Neural progenitor cell (in vitro differentiated cells): ENCODE measurements around the gene P2RY12. TPM values are rescaled to one million over a fixed set of nuclear protein-coding genes. Genes with fewer than 3 reads are reported as not detected.

Source experiments
- DNase-seq: peaks from one replicate; pipeline ENCODE4 v3.0.0-alpha.2; 2016; ENCODE audit warnings: low spot score
- H2AFZ ChIP-seq: fragments of 200-600 bp; sonication (generic); replicated peaks from 2 replicates; pipeline ENCODE4 v1.6.1; 2016; ENCODE audit warnings: antibody characterized with exemption
- H3F3A ChIP-seq: fragments of 200-600 bp; sonication (generic); 2 replicates; pipeline ENCODE4 v1.6.1; 2016; ENCODE audit warnings: antibody characterized with exemption, low read depth
- H3K27ac ChIP-seq: fragments of 200-600 bp; sonication (generic); 2 replicates; pipeline ENCODE4 v1.5.1; 2016; ENCODE audit warnings: mild to moderate bottlenecking
- H3K27me3 ChIP-seq: fragments of 200-600 bp; sonication (generic); 2 replicates; pipeline ENCODE4 v1.6.1; 2016; ENCODE audit warnings: mild to moderate bottlenecking, moderate library complexity
- H3K36me3 ChIP-seq: fragments of 200-600 bp; sonication (generic); 2 replicates; pipeline ENCODE4 v1.5.1; 2016
- H3K4me1 ChIP-seq: fragments of 200-600 bp; sonication (generic); 2 replicates; pipeline ENCODE4 v1.6.1; 2016; ENCODE audit warnings: mixed run types
- H3K4me2 ChIP-seq: fragments of 200-600 bp; sonication (generic); 2 replicates; pipeline ENCODE4 v1.6.1; 2016
- H3K4me3 ChIP-seq: fragments of 200-600 bp; sonication (generic); 2 replicates; pipeline ENCODE4 v1.5.1; 2016
- H3K79me2 ChIP-seq: fragments of 200-600 bp; sonication (generic); 2 replicates; pipeline ENCODE4 v1.6.1; 2016; ENCODE audit warnings: low read depth
- H3K9ac ChIP-seq: fragments of 200-600 bp; sonication (generic); 2 replicates; pipeline ENCODE4 v1.6.1; 2016
- H3K9me3 ChIP-seq: fragments of 200-600 bp; sonication (generic); 2 replicates; pipeline ENCODE4 v1.5.1; 2016; ENCODE audit warnings: low read depth
- H4K20me1 ChIP-seq: fragments of 200-600 bp; sonication (generic); 2 replicates; pipeline ENCODE4 v1.6.1; 2016; ENCODE audit warnings: low read depth
- H3K27ac Mint-ChIP-seq: 3 replicates; pipeline ENCODE4 v1.8.0; 2021; ENCODE audit warnings: mixed read lengths
- H3K27me3 Mint-ChIP-seq: 2 replicates; pipeline ENCODE4 v1.8.0; 2022; ENCODE audit warnings: low read depth, mild to moderate bottlenecking, inconsistent platforms, moderate library complexity, mixed read lengths; ENCODE audit not compliant: insufficient read depth
- H3K36me3 Mint-ChIP-seq: 3 replicates; pipeline ENCODE4 v1.8.0; 2021; ENCODE audit warnings: mixed read lengths
- H3K4me1 Mint-ChIP-seq: 3 replicates; pipeline ENCODE4 v1.8.0; 2021; ENCODE audit warnings: mixed read lengths
- H3K4me3 Mint-ChIP-seq: 3 replicates; pipeline ENCODE4 v1.8.0; 2021; ENCODE audit warnings: mild to moderate bottlenecking, moderate library complexity, mixed read lengths
- H3K9me3 Mint-ChIP-seq: 3 replicates; pipeline ENCODE4 v1.8.0; 2020; ENCODE audit warnings: mixed read lengths
- EZH2 ChIP-seq: fragments of 200-600 bp; sonication (generic); IDR thresholded peaks from 2 replicates; pipeline ENCODE4 v1.6.1; 2017; ENCODE audit warnings: antibody characterized with exemption, mild to moderate bottlenecking, moderate library complexity
- EZH2phosphoT487 ChIP-seq: fragments of 200-600 bp; sonication (generic); IDR thresholded peaks from 2 replicates; pipeline ENCODE4 v1.6.1; 2017; ENCODE audit warnings: antibody characterized with exemption
- total RNA-seq: library from RNA; depleted of rRNA; stranded (reverse); fragments of >200 nt; gene quantifications from 2 replicates; pipeline ENCODE4 v1.2.3, GENCODE V29; 2015; ENCODE audit warnings: low replicate concordance
- TF ChIP-seq, protein P1 (sequence below): fragments of 200-600 bp; sonication (generic); IDR thresholded peaks from 2 replicates; pipeline ENCODE4 v1.5.1; 2017; ENCODE audit warnings: antibody characterized with exemption, mild to moderate bottlenecking

Gene P2RY12
- total RNA-seq, 1 donor from 2014 or later: not detected

DNA sequence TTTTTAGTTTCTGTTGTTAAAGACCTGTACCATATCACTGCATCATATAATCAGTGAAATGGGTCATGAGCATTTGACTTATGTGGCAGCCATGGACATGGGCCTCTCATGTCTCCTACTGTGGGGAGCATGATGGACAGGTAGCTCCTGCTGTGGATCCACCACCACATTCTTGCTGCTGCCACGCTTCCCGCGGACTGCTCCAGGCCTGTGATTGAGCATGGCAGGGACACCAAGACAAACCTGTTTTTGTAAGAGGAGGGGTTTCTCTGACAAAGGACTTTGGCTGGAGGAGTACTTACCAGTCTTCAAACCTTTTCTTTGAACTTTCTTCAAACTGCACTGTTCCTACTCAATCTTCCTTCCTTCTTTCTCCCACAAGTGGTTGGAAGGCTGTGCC, 88.3 kb downstream of the P2RY12 start:
- Mint-ChIP-seq H3K4me3 (no peak overlapping the region), H3K27me3 (no peaks in the 10 kb centered on the region), H3K36me3 (no peaks in the 10 kb centered on the region), H3K4me1 (peaks cover 3% of the 10 kb centered on the region), H3K27ac (no peak overlapping the region), H3K9me3 (no peaks in the 10 kb centered on the region)
- no peak overlapping the region for H3K4me2 ChIP-seq
- no peak overlapping the region for H3K4me3 ChIP-seq
- H3K4me1 ChIP-seq: no peaks in the 10 kb centered on the region
- H3K9ac ChIP-seq: no peak overlapping the region
- no peak overlapping the region for H3K27ac ChIP-seq
- TF ChIP-seq, protein P1, sequence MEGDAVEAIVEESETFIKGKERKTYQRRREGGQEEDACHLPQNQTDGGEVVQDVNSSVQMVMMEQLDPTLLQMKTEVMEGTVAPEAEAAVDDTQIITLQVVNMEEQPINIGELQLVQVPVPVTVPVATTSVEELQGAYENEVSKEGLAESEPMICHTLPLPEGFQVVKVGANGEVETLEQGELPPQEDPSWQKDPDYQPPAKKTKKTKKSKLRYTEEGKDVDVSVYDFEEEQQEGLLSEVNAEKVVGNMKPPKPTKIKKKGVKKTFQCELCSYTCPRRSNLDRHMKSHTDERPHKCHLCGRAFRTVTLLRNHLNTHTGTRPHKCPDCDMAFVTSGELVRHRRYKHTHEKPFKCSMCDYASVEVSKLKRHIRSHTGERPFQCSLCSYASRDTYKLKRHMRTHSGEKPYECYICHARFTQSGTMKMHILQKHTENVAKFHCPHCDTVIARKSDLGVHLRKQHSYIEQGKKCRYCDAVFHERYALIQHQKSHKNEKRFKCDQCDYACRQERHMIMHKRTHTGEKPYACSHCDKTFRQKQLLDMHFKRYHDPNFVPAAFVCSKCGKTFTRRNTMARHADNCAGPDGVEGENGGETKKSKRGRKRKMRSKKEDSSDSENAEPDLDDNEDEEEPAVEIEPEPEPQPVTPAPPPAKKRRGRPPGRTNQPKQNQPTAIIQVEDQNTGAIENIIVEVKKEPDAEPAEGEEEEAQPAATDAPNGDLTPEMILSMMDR: no peak
- no peak for TF ChIP-seq EZH2phosphoT487
- no peaks in the 10 kb centered on the region for H3K79me2 ChIP-seq
- no peak overlapping the region for H2AFZ ChIP-seq
- H3F3A ChIP-seq: no peaks in the 10 kb centered on the region
- H3K36me3 ChIP-seq: no peaks in the 10 kb centered on the region
- H4K20me1 ChIP-seq: no peaks in the 10 kb centered on the region
- H3K27me3 ChIP-seq: no peaks in the 10 kb centered on the region
- DNase-seq: no peak
- H3K9me3 ChIP-seq: no peaks in the 10 kb centered on the region

DNA sequence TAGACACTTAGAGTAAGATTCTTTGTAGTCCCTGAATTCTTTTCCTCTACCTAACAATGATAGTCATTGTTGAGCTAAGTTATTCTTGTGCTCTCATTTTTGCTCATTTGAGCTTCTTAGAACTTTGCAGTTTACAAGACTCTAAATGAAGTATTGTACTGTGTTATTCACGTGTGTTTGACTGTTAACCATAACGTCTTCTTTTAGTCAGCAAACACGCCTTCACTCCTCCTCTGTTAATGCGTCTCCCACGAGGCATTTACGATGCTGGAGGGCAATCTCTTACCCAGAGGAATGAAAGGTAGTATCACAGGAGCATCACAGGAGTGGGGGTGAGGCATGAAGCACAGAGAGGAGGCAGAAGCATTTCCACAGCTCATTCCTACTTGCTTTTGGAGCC, 91.4 kb downstream of the P2RY12 start:
- Histone ChIP-seq H3K27ac (no peak overlapping the region), H3K9me3 (no peaks in the 10 kb centered on the region), H3K4me2 (no peak overlapping the region), H3K4me1 (no peaks in the 10 kb centered on the region), H4K20me1 (no peaks in the 10 kb centered on the region), H3F3A (no peaks in the 10 kb centered on the region), H3K9ac (no peak overlapping the region), H3K4me3 (no peak overlapping the region), H3K27me3 (no peaks in the 10 kb centered on the region), H3K79me2 (no peaks in the 10 kb centered on the region), H3K36me3 (no peaks in the 10 kb centered on the region), H2AFZ (no peak overlapping the region)
- Mint-ChIP-seq H3K27me3 (no peaks in the 10 kb centered on the region), H3K4me1 (peaks cover 3% of the 10 kb centered on the region), H3K27ac (no peak overlapping the region), H3K36me3 (no peaks in the 10 kb centered on the region), H3K9me3 (no peaks in the 10 kb centered on the region), H3K4me3 (no peak overlapping the region)
- no peak for DNase-seq
- TF ChIP-seq, protein P1: no peak

DNA sequence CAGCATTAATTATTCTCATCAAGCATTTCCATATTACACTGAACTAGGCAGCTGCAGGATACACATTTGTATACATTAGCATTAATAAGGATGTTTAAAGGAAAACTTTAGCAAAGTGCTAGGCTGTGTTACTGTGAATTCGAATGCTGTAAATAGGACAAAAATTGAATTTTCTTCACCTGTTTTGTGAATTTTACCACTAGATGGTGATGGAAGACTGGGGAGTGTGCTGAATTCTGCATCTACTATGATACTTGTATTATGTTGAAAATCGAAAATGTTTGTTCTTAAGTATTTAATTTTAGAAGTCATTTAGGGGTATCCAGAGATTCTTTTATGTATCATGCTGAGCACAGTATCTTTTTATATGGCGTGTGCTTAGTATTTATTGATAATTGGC, 93.9 kb downstream of the P2RY12 start:
- Mint-ChIP-seq H3K27ac (no peak overlapping the region), H3K4me3 (no peak overlapping the region), H3K9me3 (no peaks in the 10 kb centered on the region), H3K4me1 (peaks cover 7% of the 10 kb centered on the region), H3K27me3 (no peaks in the 10 kb centered on the region), H3K36me3 (no peaks in the 10 kb centered on the region)
- H3K79me2 ChIP-seq: no peaks in the 10 kb centered on the region
- H3K4me2 ChIP-seq: no peak overlapping the region
- no peak overlapping the region for H3K4me3 ChIP-seq
- no peaks in the 10 kb centered on the region for H3K27me3 ChIP-seq
- no peak for TF ChIP-seq EZH2phosphoT487
- TF ChIP-seq, protein P1: peak; percentile 34
- no peak for TF ChIP-seq EZH2
- no peaks in the 10 kb centered on the region for H3K4me1 ChIP-seq
- no peak overlapping the region for H3K27ac ChIP-seq
- H3F3A ChIP-seq: no peaks in the 10 kb centered on the region
- no peaks in the 10 kb centered on the region for H3K36me3 ChIP-seq
- no peak overlapping the region for H2AFZ ChIP-seq
- H3K9ac ChIP-seq: no peak overlapping the region
- H3K9me3 ChIP-seq: no peaks in the 10 kb centered on the region
- H4K20me1 ChIP-seq: no peaks in the 10 kb centered on the region
- no peak for DNase-seq

DNA sequence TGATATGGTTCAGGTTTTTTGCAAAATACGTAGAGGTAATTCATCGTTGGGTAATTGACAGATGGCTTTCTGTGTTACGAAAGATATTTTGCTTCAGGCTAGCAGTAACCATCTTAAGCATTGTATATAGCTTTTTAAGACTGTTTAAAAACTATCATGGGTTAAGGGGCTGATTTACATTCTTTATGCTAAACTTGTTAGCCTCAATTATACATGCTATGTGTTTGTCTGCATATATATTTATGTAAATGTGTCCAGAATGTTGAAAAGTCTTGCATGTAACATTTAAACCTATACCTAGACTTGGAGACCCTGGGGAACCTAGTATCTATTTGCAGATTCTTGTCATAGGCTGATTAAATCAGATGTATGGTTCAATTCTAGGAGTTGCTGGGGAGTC, 95.1 kb downstream of the P2RY12 start:
- no peaks in the 10 kb centered on the region for H3F3A ChIP-seq
- H3K36me3 ChIP-seq: no peaks in the 10 kb centered on the region
- H3K79me2 ChIP-seq: no peaks in the 10 kb centered on the region
- H3K4me3 ChIP-seq: no peak overlapping the region
- no peaks in the 10 kb centered on the region for H3K4me1 ChIP-seq
- H2AFZ ChIP-seq: no peak overlapping the region
- no peaks in the 10 kb centered on the region for H4K20me1 ChIP-seq
- H3K9me3 Mint-ChIP-seq: no peaks in the 10 kb centered on the region
- no peak overlapping the region for H3K4me3 Mint-ChIP-seq
- no peaks in the 10 kb centered on the region for H3K36me3 Mint-ChIP-seq
- H3K27ac Mint-ChIP-seq: no peak overlapping the region
- H3K4me1 Mint-ChIP-seq: peaks cover 8% of the 10 kb centered on the region
- no peak overlapping the region for H3K4me2 ChIP-seq
- no peaks in the 10 kb centered on the region for H3K27me3 Mint-ChIP-seq
- no peak for DNase-seq
- no peaks in the 10 kb centered on the region for H3K9me3 ChIP-seq
- TF ChIP-seq EZH2: no peak
- no peak for TF ChIP-seq EZH2phosphoT487
- TF ChIP-seq, protein P1: no peak
- H3K9ac ChIP-seq: no peak overlapping the region
- no peak overlapping the region for H3K27ac ChIP-seq
- no peaks in the 10 kb centered on the region for H3K27me3 ChIP-seq
